Measurements from ENCODE around the gene DRG2. TPM values are rescaled to one million over a fixed set of nuclear protein-coding genes. Genes with fewer than 3 reads are reported as not detected.

DRG2 gene
- polyA plus RNA-seq (ENCODE audit: low read depth in 6 of 6): 10 to 100 TPM; 36.1 to 70.4 (median 41.8) TPM

GRCh38 chr17:18087610-18088491 lies at the start of gene DRG2:
DRG2 (plus strand) TSS chr17:18087948; CDS start chr17:18088024, 76 bp downstream.
- Mint-ChIP-seq H3K4me3 (peak within 1 kb of the TSS; percentile 97 to 100 (median 100)), H3K9me3 (no peaks in the 10 kb centered on the region), H3K4me1 (peaks cover 25 to 40% (median 29%) of the 10 kb centered on the region in 3 donors), H3K27me3 (no peaks in the 10 kb centered on the region), H3K27ac (peak within 1 kb of the TSS; percentile 91 to 99 (median 98)), H3K36me3 (peaks cover 0 to 6% of the 10 kb centered on the region in 2 donors)
- DNase-seq (peak; percentile 83), ATAC-seq (ENCODE audit: low read depth in 2 of 2) (peak; percentile 94 to 95)

- DNase-seq (peak; percentile 66), ATAC-seq (ENCODE audit: low read depth in 2 of 2) (peak; percentile 28 to 40)
These were observed 49.4 kb upstream of the DRG2 start for GRCh38 chr17:18038149-18038850.

GRCh38 chr17:18038861-18039534 lies 48.8 kb upstream of the DRG2 start, which contains the start of the genes ATPAF2 and GID4:
ATPAF2 (minus strand) TSS chr17:18039168; CDS start chr17:18039013, 155 bp downstream.
GID4 (plus strand) TSS chr17:18039408; CDS start chr17:18039465, 57 bp downstream.
- Mint-ChIP-seq H3K27me3 (no peaks in the 10 kb centered on the region), H3K36me3 (peaks cover 0 to 8% of the 10 kb centered on the region in 2 donors), H3K4me3 (peak within 1 kb of the TSS; percentile 86 to 100 (median 97)), H3K9me3 (no peaks in the 10 kb centered on the region), H3K4me1 (peaks cover 49 to 56% (median 53%) of the 10 kb centered on the region in 3 donors), H3K27ac (peak within 1 kb of the TSS; percentile 82 to 99 (median 92))
- peak; percentile 85 for ATAC-seq (ENCODE audit: low read depth in 2 of 2)
- DNase-seq: peak; percentile 100

More at GRCh38 chr17:18038149-18038850, 49.4 kb upstream of the DRG2 start:
- Mint-ChIP-seq H3K9me3 (no peaks in the 10 kb centered on the region), H3K4me3 (peak overlapping the region; percentile 86 to 100 (median 97)), H3K4me1 (peaks cover 54 to 63% (median 59%) of the 10 kb centered on the region in 3 donors), H3K27ac (peak overlapping the region; percentile 20 to 99 (median 92)), H3K27me3 (no peaks in the 10 kb centered on the region), H3K36me3 (peaks cover 0 to 8% of the 10 kb centered on the region in 2 donors)

- H3K27ac Mint-ChIP-seq: peak overlapping the region; percentile 75 to 99 (median 88)
- H3K36me3 Mint-ChIP-seq: peaks cover 0 to 8% of the 10 kb centered on the region in 2 donors
- peaks cover 49 to 56% (median 53%) of the 10 kb centered on the region in 3 donors for H3K4me1 Mint-ChIP-seq
- H3K27me3 Mint-ChIP-seq: no peaks in the 10 kb centered on the region
- DNase-seq: no peak
- no peaks in the 10 kb centered on the region for H3K9me3 Mint-ChIP-seq
- peak; percentile 33 to 35 for ATAC-seq (ENCODE audit: low read depth in 2 of 2)
- H3K4me3 Mint-ChIP-seq: peak overlapping the region; percentile 86 to 100 (median 97)
These were observed 48.0 kb upstream of the DRG2 start for GRCh38 chr17:18039535-18040260.

GRCh38 chr17:18040261-18040858 lies 47.4 kb upstream of the DRG2 start:
- Mint-ChIP-seq H3K36me3 (peaks cover 0 to 8% of the 10 kb centered on the region in 2 donors), H3K27me3 (no peaks in the 10 kb centered on the region), H3K4me3 (peak overlapping the region; percentile 82 to 97 (median 90)), H3K4me1 (peaks cover 48 to 56% (median 49%) of the 10 kb centered on the region in 3 donors), H3K9me3 (no peaks in the 10 kb centered on the region), H3K27ac (peak overlapping the region; percentile 75 to 91 (median 89))
- DNase-seq: no peak
- ATAC-seq (ENCODE audit: low read depth in 2 of 2): no peak

GRCh38 chr17:18041776-18042175 lies 46.0 kb upstream of the DRG2 start:
- Mint-ChIP-seq H3K27ac (peak overlapping the region in 1 of 6 donors; percentile 81), H3K4me3 (peak overlapping the region in 6 of 8 donors; percentile 61 to 97 (median 81)), H3K9me3 (no peaks in the 10 kb centered on the region), H3K36me3 (peaks cover 0 to 8% of the 10 kb centered on the region in 2 donors), H3K4me1 (peaks cover 45 to 54% (median 46%) of the 10 kb centered on the region in 3 donors), H3K27me3 (no peaks in the 10 kb centered on the region)
- ATAC-seq (ENCODE audit: low read depth in 2 of 2) (no peak), DNase-seq (no peak)

GRCh38 chr17:18042983-18043382 lies 44.8 kb upstream of the DRG2 start:
- Mint-ChIP-seq H3K36me3 (peaks cover 0 to 8% of the 10 kb centered on the region in 2 donors), H3K9me3 (no peaks in the 10 kb centered on the region), H3K4me1 (peaks cover 33 to 43% (median 35%) of the 10 kb centered on the region in 3 donors), H3K27ac (no peak overlapping the region), H3K27me3 (no peaks in the 10 kb centered on the region), H3K4me3 (peak overlapping the region in 1 of 8 donors; percentile 97)
- ATAC-seq (ENCODE audit: low read depth in 2 of 2) (no peak), DNase-seq (no peak)

GRCh38 chr17:18043491-18043890 lies 44.3 kb upstream of the DRG2 start:
- peak overlapping the region in 1 of 8 donors; percentile 97 for H3K4me3 Mint-ChIP-seq

GRCh38 chr17:18044609-18045008 lies 43.1 kb upstream of the DRG2 start:
- H3K36me3 Mint-ChIP-seq: peaks cover 0 to under 1% of the 10 kb centered on the region in 2 donors
- no peak for DNase-seq
- H3K27ac Mint-ChIP-seq: peak overlapping the region in 3 of 6 donors; percentile 51 to 61 (median 54)
- no peaks in the 10 kb centered on the region for H3K9me3 Mint-ChIP-seq
- H3K4me3 Mint-ChIP-seq: no peak overlapping the region
- no peak for ATAC-seq (ENCODE audit: low read depth in 2 of 2)
- H3K27me3 Mint-ChIP-seq: no peaks in the 10 kb centered on the region
- H3K4me1 Mint-ChIP-seq: peaks cover 26 to 33% (median 28%) of the 10 kb centered on the region in 3 donors

More at GRCh38 chr17:18043491-18043890, 44.3 kb upstream of the DRG2 start:
- H3K36me3 Mint-ChIP-seq: peaks cover 0 to 8% of the 10 kb centered on the region in 2 donors
- H3K27ac Mint-ChIP-seq: no peak overlapping the region
- ATAC-seq (ENCODE audit: low read depth in 2 of 2) (no peak), DNase-seq (no peak)
- peaks cover 28 to 38% (median 31%) of the 10 kb centered on the region in 3 donors for H3K4me1 Mint-ChIP-seq
- H3K27me3 Mint-ChIP-seq: no peaks in the 10 kb centered on the region
- no peaks in the 10 kb centered on the region for H3K9me3 Mint-ChIP-seq

GRCh38 chr17:18045691-18046350 lies 41.9 kb upstream of the DRG2 start:
- peak overlapping the region in 1 of 8 donors; percentile 7 for H3K4me3 Mint-ChIP-seq
- H3K9me3 Mint-ChIP-seq: no peaks in the 10 kb centered on the region
- peak; percentile 36 to 52 for ATAC-seq (ENCODE audit: low read depth in 2 of 2)
- H3K27ac Mint-ChIP-seq: peak overlapping the region in 4 of 6 donors; percentile 56 to 89 (median 70)
- no peaks in the 10 kb centered on the region for H3K36me3 Mint-ChIP-seq
- no peak for DNase-seq
- no peaks in the 10 kb centered on the region for H3K27me3 Mint-ChIP-seq
- peaks cover 16 to 24% (median 17%) of the 10 kb centered on the region in 3 donors for H3K4me1 Mint-ChIP-seq

- peaks cover 0 to 6% (median 4%) of the 10 kb centered on the region in 3 donors for H3K4me1 Mint-ChIP-seq
- DNase-seq: no peak
- no peaks in the 10 kb centered on the region for H3K9me3 Mint-ChIP-seq
- no peak for ATAC-seq (ENCODE audit: low read depth in 2 of 2)
- H3K27me3 Mint-ChIP-seq: no peaks in the 10 kb centered on the region
- H3K4me3 Mint-ChIP-seq: no peak overlapping the region
- peaks cover 8 to 11% of the 10 kb centered on the region in 2 donors for H3K36me3 Mint-ChIP-seq
- no peak overlapping the region for H3K27ac Mint-ChIP-seq
These were observed 32.2 kb upstream of the DRG2 start for GRCh38 chr17:18055597-18055996.
